Measurements from ENCODE around the gene SLC38A2.

DNA sequence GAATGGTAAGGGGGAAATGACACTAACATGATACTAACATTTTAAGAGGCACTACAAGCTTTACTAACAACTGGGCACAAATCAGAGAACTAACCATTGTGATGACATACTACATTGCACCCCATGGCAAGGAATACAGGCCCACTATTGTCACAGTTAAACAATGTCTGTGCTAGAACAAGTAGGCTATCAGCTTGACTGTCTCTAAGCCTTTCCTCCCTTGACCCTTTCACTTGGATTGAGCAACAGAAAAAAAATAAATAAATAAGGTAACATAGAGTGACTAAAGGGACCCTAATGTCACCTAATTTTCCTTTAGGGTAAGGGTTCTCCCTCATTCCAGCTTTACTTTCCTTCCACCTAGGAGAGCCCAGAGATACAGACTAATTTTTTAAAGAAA lies 4.4 kb downstream of the SLC38A2 start:
- TF ChIP-seq, protein P1, sequence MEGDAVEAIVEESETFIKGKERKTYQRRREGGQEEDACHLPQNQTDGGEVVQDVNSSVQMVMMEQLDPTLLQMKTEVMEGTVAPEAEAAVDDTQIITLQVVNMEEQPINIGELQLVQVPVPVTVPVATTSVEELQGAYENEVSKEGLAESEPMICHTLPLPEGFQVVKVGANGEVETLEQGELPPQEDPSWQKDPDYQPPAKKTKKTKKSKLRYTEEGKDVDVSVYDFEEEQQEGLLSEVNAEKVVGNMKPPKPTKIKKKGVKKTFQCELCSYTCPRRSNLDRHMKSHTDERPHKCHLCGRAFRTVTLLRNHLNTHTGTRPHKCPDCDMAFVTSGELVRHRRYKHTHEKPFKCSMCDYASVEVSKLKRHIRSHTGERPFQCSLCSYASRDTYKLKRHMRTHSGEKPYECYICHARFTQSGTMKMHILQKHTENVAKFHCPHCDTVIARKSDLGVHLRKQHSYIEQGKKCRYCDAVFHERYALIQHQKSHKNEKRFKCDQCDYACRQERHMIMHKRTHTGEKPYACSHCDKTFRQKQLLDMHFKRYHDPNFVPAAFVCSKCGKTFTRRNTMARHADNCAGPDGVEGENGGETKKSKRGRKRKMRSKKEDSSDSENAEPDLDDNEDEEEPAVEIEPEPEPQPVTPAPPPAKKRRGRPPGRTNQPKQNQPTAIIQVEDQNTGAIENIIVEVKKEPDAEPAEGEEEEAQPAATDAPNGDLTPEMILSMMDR (conservative IDR thresholded peaks at IDR 0.05; ENCODE audit: low read length) = no peak
- no peak for TF ChIP-seq EZH2phosphoT487 (IDR thresholded peaks at IDR 0.05; ENCODE audit: borderline replicate concordance, low read depth, low read length)
